A549 (cell line): ENCODE results near the gene PGM5.

Experiments used
- CTCF ChIP-seq: fragments of >200 bp; sonication (Bioruptor Twin); formaldehyde crosslinking; IDR thresholded peaks from 3 replicates; pipeline ENCODE4 v1.5.1; 2016
- HMGXB4 ChIP-seq: fragments of 250-450 bp; sonication (Bioruptor Pico); IDR thresholded peaks from 2 replicates; pipeline ENCODE4 v1.5.0; 2021; ENCODE audit warnings: mild to moderate bottlenecking, moderate library complexity, borderline replicate concordance
- NPAS2 ChIP-seq: fragments of 250-450 bp; sonication (Bioruptor Pico); IDR thresholded peaks from 2 replicates; pipeline ENCODE4 v1.8.0; 2022; ENCODE audit warnings: mild to moderate bottlenecking, moderate library complexity, borderline replicate concordance
- REST ChIP-seq: fragments of 200-600 bp; sonication (generic); IDR thresholded peaks from 2 replicates; pipeline ENCODE4 v1.6.1; 2016; ENCODE audit warnings: antibody characterized with exemption, mild to moderate bottlenecking, moderate library complexity

- no peak for TF ChIP-seq CTCF
- TF ChIP-seq HMGXB4: no peak
- TF ChIP-seq NPAS2 (CRISPR knock-in tag): no peak
- TF ChIP-seq REST: no peak
These were observed 199.2 kb downstream of the PGM5 start for GRCh38 chr9:68555437-68556150.
